HG02981 (cell line): ENCODE data around the gene TFPI.
"Not testable (repeated sequence)": the region's sequence is repeated elsewhere in the genome, so short reads cannot be mapped to it uniquely, and the experiment has no call there.

Experiments
- ATAC-seq: cut with Tn5 transposase; IDR thresholded peaks from one replicate; pipeline ENCODE4 v1.9.1; 2021; ENCODE audit warnings: mild to moderate bottlenecking, moderate library complexity; ENCODE audit not compliant: unreplicated experiment

TFPI gene

GRCh38 chr2:187554704-187555082 is 458 bp upstream of the TFPI start:
- ATAC-seq: no peak

- peak; percentile 61 for ATAC-seq
Measured at GRCh38 chr2:187552828-187553681, 1.2 kb downstream of the TFPI start.

GRCh38 chr2:187552381-187552780 is 1.9 kb downstream of the TFPI start:
- ATAC-seq: no peak

- no peak for ATAC-seq
Measured at GRCh38 chr2:187550857-187551256, 3.4 kb downstream of the TFPI start.

GRCh38 chr2:187549951-187550555 is 4.2 kb downstream of the TFPI start:
- no peak for ATAC-seq

- no peak for ATAC-seq
Measured at GRCh38 chr2:187549193-187549592, 5.0 kb downstream of the TFPI start.

- no peak for ATAC-seq
Measured at GRCh38 chr2:187548656-187549055, 5.6 kb downstream of the TFPI start.

GRCh38 chr2:187547353-187547979 is 6.8 kb downstream of the TFPI start:
- no peak for ATAC-seq

- ATAC-seq: no peak
Measured at GRCh38 chr2:187546762-187547333, 7.4 kb downstream of the TFPI start.

GRCh38 chr2:187545238-187545751 is 8.9 kb downstream of the TFPI start:
- no peak for ATAC-seq

GRCh38 chr2:187544371-187545080 is 9.7 kb downstream of the TFPI start:
- no peak for ATAC-seq

- no peak for ATAC-seq
Measured at GRCh38 chr2:187543488-187543887, 10.7 kb downstream of the TFPI start.

GRCh38 chr2:187542123-187542522 is 12.1 kb downstream of the TFPI start:
- ATAC-seq: no peak

- no peak for ATAC-seq
Measured at GRCh38 chr2:187541086-187542085, 12.8 kb downstream of the TFPI start.

GRCh38 chr2:187538222-187538621 is 16.0 kb downstream of the TFPI start:
- ATAC-seq: not testable (repeated sequence)

- ATAC-seq: not testable (repeated sequence)
Measured at GRCh38 chr2:187535381-187535780, 18.9 kb downstream of the TFPI start.

- no peak for ATAC-seq
Measured at GRCh38 chr2:187532333-187533120, 21.7 kb downstream of the TFPI start.

GRCh38 chr2:187529977-187530721 is 24.1 kb downstream of the TFPI start:
- no peak for ATAC-seq
